ENCODE data around the gene NUP37.
"Not testable (repeated sequence)": the region's sequence is repeated elsewhere in the genome, so short reads cannot be mapped to it uniquely, and the experiment has no call there.

The NUP37 gene

GRCh38 chr12:102089228-102089835 is 30.6 kb downstream of the NUP37 start:
- DNase-seq: not testable (repeated sequence)

DNA sequence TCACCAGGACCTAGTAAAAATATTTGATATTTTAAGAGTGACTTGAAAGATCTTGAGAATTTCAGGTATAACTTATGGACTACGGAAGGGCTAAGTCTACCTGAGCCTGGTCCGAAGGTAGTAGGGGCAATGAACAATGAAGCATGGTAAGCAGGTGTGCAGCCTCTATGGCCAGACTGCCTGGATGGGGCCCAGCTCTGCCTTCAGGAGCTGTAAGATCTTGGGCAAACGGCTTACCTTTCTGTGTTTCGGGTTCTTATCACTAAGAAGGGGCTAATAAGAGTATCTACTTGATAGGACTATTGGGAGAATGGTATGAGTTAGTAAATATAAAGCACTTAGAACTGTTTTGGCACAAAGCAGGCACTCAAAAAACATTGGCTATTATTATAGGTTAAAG is 39.1 kb downstream of the NUP37 start:
- no peak for DNase-seq

- DNase-seq: not testable (repeated sequence)
Measured at GRCh38 chr12:102072092-102072491, 47.8 kb downstream of the NUP37 start.

GRCh38 chr12:102069707-102070106 is 50.2 kb downstream of the NUP37 start:
- DNase-seq: no peak

GRCh38 chr12:102067574-102068258 is 52.2 kb downstream of the NUP37 start:
- no peak for DNase-seq

GRCh38 chr12:102064476-102064875 is 55.4 kb downstream of the NUP37 start:
- DNase-seq: no peak

GRCh38 chr12:102063069-102063468 is 56.8 kb downstream of the NUP37 start:
- DNase-seq: no peak

DNA sequence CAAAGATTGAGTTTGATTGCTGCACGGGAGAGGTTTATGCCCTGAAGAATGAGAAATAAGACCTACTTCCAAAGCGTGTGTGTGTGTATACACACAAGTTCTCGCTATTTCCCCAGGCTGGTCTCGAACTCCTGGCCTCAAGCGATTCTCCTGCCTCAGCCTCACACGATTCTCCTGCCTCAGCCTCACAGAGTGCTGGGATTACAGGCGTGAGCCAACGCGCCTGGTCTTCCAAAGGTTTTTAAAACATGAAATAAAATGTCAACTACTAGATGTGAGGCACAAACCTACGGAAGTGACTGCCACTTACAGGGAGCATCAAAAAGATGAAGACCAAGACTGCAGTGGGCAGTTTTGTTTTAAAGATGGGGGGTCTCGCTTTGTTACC is 57.5 kb downstream of the NUP37 start:
- DNase-seq: no peak

DNA sequence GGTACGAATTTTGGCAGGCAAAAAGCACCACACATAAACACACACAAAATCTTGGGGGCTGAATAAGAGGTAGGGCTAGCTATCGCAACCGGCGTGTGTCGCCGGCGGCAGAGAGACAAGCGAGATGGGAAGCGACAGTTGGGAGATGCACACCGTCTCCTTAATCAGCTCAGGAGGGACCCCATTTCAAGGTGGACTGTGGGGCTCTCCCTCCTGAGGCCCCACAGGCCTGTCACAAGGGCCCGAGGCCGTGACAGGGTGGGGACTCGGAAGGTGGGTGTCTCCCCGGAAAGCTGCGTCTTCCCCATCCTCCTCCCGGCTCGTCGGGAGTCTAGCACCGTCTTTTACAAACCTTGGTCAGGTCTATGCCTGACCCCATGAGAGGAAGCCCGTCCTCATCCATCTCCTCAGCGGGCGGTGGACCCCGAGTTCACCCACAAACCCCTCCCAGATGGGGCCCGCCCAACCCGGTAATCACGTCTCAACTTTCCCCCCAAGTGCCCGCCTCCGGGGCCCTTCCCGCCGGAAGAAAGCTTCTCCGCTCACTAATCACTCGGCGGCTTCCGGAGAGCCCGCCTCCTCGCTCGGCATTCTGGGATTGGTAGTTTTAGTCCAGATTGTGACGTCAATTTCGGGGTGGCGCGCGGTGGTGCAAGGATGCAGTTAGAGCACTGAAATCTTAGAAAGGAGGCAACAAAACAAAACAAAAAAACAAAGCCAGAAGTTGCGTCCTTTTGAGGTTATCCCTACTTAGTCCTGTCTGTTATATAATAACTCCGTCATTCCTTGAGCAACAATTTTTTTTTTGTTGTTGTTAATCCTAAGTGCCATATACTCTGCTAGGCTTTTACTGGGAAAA is 58.1 kb downstream of the NUP37 start, which contains the start of gene WASHC3:
Gene WASHC3 (minus strand): TSS at position 432 of the 859 bp plus-strand sequence. CDS start 29 bp downstream, at position 403.
- DNase-seq: peak; percentile 90 to 94

DNA sequence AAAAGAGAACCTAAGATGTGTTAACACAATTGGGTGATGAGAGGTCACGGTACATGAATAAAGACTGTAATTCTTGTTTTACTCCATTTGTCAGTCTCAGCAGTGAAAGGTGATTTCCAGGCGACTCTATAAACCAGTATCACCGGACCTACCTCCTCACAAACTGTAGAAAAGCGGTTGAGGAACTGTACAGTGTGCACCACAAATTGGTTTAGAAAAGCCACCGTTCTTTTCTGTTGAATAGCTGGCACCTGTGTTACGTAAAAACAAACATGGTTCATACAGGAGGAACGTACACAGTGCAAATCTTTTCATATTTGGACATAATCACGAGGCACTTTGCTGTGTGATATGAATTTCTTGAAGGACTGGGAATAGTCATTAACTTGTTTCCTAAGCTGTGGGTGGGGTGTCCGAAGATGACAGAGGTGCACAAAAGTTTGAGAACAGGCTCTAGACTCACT is 58.8 kb downstream of the NUP37 start:
- DNase-seq: no peak

- no peak for DNase-seq
Measured at GRCh38 chr12:102059343-102059742, 60.6 kb downstream of the NUP37 start.

DNA sequence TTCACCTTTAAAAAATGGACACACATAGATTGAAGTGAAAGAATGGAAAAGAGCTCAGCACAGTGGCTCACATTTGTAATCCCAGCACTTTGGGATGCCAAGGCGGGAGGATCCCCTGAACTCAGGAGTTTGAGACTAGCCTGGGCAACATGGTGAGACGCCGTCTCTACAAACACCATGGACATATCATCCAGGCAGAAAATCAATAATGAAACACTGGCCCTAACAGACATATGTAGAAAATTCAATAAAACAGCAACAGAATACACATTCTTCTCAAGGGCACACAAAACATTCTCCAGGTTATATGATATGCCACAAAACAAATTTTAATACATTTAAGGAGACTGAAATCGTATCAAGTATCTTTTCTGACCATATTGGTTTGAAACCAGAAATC is 65.6 kb downstream of the NUP37 start:
- DNase-seq: no peak

DNA sequence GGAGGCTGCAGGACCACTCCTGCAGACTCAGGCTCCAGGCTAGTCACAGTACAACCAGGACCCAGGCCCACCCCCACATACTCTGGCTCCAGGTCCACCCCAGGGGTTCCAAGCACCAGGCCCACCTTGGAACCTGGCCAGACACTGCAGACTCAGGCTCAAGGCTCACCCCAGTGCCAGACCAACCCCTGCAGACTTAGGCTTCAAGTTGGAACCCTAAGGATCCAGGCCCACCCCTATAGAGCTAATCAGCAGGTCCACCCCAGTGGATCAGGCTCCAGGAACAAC is 66.9 kb downstream of the NUP37 start:
- DNase-seq: no peak

GRCh38 chr12:102052192-102053061 is 67.5 kb downstream of the NUP37 start:
- DNase-seq: no peak

- no peak for DNase-seq
Measured at GRCh38 chr12:102051431-102051965, 68.4 kb downstream of the NUP37 start.

DNA sequence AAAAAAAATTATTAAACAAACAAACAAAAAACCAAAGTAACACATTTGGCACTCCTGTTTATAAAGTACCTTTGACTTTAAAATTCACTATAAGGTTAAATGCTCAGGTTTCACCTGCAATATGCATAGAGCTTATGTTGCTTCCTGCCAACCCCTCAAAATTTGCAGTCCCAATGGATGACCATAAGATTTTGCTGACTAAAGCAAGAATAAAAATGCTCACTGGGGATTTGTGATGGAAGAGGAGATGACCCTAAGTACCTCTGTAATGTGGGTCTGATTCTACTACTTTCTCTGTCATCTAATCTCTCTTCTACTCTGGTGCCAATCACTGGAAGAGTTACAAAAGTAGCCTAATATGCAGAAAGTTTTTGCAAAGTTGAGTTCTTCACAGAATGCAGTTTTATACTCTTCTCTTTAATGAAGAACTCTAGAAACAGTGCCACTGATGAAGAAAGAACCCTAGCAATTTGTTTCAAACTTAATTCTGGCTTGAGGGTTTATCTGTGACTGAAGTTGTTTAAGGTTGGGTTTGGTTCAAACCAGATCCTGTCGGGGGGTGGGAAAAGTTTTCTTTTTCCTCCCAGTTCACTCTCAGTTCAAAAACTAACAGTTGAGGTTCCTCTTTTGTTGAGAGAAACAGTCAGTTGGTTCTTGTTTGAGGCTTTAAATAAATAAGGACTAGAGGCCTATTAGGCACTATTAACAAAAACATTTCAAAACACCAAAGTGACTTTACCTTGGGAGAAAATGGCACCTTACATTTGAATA is 69.1 kb downstream of the NUP37 start:
- DNase-seq: no peak

DNA sequence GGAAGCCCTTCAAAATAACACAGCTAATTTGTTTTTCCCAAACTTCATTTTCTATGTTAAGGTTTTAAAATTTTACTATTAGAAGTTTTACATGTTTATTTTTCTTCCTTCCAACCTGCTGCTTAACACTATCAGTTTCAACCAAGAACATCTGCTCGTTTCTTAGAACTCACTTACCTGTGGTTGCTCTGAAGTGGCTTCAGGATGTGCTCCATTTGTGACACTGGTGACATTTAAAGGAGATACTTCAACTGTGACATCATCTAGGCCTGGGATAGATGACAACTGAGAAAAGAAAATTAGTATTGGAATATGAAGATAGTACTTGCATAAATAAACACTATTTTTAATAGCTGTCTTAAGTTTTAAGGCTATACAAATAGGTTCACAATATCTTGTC is 76.0 kb downstream of the NUP37 start:
- DNase-seq: no peak

DNA sequence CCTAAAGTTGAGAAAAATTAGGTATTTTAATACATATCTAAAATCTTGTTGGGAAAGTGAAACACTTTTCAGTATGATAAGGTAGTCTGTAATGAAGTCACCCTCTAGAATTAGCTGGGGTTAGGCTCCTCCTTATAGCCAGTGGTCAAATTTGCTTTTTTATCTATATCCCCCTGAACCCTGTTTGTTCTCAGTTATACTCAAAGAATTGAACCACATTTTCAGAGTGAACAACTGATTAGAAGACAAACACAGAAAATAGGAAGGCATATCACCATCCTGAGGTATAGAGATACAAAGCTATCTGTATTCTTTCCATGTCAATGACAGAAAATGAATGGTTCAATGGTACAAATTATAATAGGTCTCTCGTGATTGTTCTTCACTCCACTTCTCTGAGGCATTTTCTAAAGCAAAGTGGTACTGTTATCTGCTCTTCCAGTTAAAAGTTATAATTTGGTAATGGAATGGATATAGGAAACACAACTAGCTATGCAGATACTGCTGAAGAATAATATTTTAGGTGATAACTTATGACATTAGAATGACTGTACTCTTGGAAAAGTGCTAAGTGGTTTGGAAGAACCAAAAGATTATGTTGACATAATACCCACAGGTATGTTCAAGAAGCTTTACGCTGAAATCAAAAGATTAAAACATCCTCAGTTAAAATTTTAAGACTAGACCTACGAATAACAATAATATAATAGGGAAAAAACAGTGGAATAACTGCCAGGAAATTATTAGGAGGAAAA is 85.7 kb downstream of the NUP37 start:
- DNase-seq: no peak

DNA sequence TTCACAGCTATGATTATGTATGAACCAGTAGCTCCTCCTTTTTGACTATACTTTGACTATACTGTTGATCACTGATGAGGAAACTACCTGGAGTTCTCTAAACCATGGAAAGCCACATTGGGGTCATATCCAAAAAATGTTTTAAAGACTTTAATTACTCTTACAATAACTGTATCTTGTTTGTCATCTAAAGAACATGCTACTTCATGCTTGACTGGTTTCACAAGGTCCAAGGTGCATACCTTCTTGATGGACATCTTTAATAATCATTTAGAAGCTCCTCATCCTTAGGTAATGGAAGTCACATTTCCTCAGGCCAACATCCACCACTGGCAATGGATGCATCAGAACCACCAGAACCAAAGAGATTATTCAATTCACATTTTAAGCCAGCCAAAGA is 88.1 kb downstream of the NUP37 start:
- DNase-seq: no peak

DNA sequence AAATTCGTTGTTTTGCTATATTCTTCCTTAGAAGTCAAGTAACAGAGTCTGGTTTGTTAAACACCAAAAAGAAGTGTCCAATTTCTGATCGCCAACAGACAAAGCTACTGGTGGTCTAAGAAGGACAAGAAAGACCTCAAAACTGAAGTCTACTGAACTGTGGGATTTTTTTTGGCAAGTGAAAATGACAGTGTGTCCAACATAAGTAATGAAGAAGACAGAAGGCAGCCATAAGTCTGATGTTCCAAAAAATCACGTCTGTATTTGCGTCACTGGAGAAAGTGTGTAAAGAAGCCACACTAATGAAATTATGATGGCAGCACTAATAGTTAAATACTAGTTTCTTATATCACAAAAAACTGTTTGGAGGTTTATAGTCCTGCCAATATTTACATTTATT is 90.8 kb downstream of the NUP37 start:
- DNase-seq: no peak

DNA sequence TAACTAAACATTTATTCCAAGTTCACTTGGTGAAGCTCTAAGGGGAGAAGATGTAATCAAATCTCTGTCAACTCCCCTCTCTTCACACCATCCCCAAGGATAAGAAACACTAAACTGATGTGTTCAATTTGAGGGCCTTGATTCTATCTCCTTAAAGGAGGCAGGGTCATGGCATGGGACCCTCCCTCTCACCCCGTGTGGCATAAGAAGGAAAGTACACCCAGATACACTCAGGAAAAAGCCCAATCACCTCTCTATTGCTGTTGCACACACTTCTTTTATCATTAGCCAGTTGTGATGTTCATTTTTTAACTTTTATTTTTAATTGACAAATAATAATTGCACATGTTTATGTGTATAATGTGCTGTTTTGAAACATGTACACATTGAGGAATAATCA is 93.2 kb downstream of the NUP37 start:
- DNase-seq: no peak
